HEK293 (cell line): ENCODE data around the gene PDE6C.

ENCODE experiments used
- CTCF ChIA-PET: fragments of 350-600 bp; formaldehyde crosslinking; extraction: SDS; loops from one replicate; lab custom pipeline; 2021; ENCODE audit warnings: antibody characterized with exemption; lab: Yijun Ruan, JAX
- POLR2A ChIA-PET: fragments of 300-600 bp; formaldehyde crosslinking; extraction: SDS; loops from one replicate; lab custom pipeline; 2020; ENCODE audit warnings: antibody characterized with exemption, inconsistent platforms; lab: Yijun Ruan, JAX
- H3K27ac ChIP-seq: fragments of 200-500 bp; sonication (Bioruptor generic); 2 replicates; pipeline ENCODE4 v1.5.1; 2014; ENCODE audit warnings: low read depth, low read length, control low read depth, inconsistent platforms; ENCODE audit errors: extremely low read depth
- H3K36me3 ChIP-seq, 2 experiments: fragments of 200-500 bp in 1 of 2; sonication (Bioruptor generic) in 1 of 2; 1 replicate in 1 of 2; 2 replicates in 1 of 2; pipeline ENCODE4 v1.5.1; 2014 to 2017; ENCODE audit warnings: inconsistent platforms in 2 of 2, low read length in 2 of 2; ENCODE audit not compliant: control insufficient read depth in 2 of 2, insufficient read depth in 1 of 2
- H3K4me1 ChIP-seq: fragments of 200-500 bp; sonication (Bioruptor generic); 2 replicates; pipeline ENCODE4 v1.5.1; 2014; ENCODE audit warnings: mild to moderate bottlenecking, low read length, inconsistent platforms; ENCODE audit not compliant: control insufficient read depth, insufficient read depth
- H3K4me3 ChIP-seq: 2 replicates; pipeline ENCODE4 v1.5.1; 2011; ENCODE audit warnings: low read depth, mild to moderate bottlenecking, control low read depth, low read length, moderate library complexity
- H3K9me3 ChIP-seq: fragments of 200-500 bp; sonication (Bioruptor generic); 2 replicates; pipeline ENCODE4 v1.5.1; 2014; ENCODE audit warnings: low read depth, low read length, inconsistent platforms; ENCODE audit not compliant: control insufficient read depth, insufficient read depth
- HOXD13 ChIP-seq: sonication (generic); formaldehyde crosslinking; IDR thresholded peaks from 2 replicates; pipeline ENCODE4 v1.8.0; 2022; ENCODE audit warnings: missing genetic modification reagents, borderline replicate concordance
- KLF8 ChIP-seq: fragments of 450-650 bp; formaldehyde crosslinking; IDR thresholded peaks from 2 replicates; pipeline ENCODE4 v1.5.1; 2016; ENCODE audit warnings: missing biosample characterization, missing genetic modification characterization
- MEIS1 ChIP-seq: sonication (generic); formaldehyde crosslinking; IDR thresholded peaks from 2 replicates; pipeline ENCODE4 v1.8.1; 2022; ENCODE audit warnings: missing genetic modification reagents, mild to moderate bottlenecking, borderline replicate concordance
- OVOL3 ChIP-seq: fragments of 450-650 bp; formaldehyde crosslinking; IDR thresholded peaks from 2 replicates; pipeline ENCODE4 v1.5.1; 2016; ENCODE audit warnings: missing biosample characterization, missing genetic modification characterization
- PRDM1 ChIP-seq: fragments of 450-650 bp; formaldehyde crosslinking; IDR thresholded peaks from 2 replicates; pipeline ENCODE4; 2016; ENCODE audit warnings: missing biosample characterization, missing genetic modification characterization
- RBAK ChIP-seq: fragments of 450-650 bp; formaldehyde crosslinking; IDR thresholded peaks from 2 replicates; pipeline ENCODE4 v1.5.1; 2016; ENCODE audit warnings: missing biosample characterization, missing genetic modification characterization
- SCRT1 ChIP-seq: fragments of 450-650 bp; formaldehyde crosslinking; IDR thresholded peaks from 2 replicates; pipeline ENCODE4 v1.5.1; 2016; ENCODE audit warnings: missing biosample characterization, missing genetic modification characterization, borderline replicate concordance
- TCF7L2 ChIP-seq: IDR thresholded peaks from 2 replicates; pipeline ENCODE4 v1.6.1; 2011; ENCODE audit warnings: low read depth, mild to moderate bottlenecking, inconsistent platforms, low read length, moderate library complexity, borderline replicate concordance
- ZEB2 ChIP-seq: fragments of 450-650 bp; formaldehyde crosslinking; IDR thresholded peaks from 2 replicates; pipeline ENCODE4 v1.5.1; 2016; ENCODE audit warnings: missing biosample characterization, missing genetic modification characterization
- ZNF133 ChIP-seq: fragments of 450-650 bp; formaldehyde crosslinking; IDR thresholded peaks from 2 replicates; pipeline ENCODE4 v1.5.1; 2016; ENCODE audit warnings: missing biosample characterization, missing genetic modification characterization
- ZNF175 ChIP-seq: fragments of 450-650 bp; formaldehyde crosslinking; IDR thresholded peaks from 2 replicates; pipeline ENCODE4 v1.5.1; 2016; ENCODE audit warnings: missing biosample characterization, missing genetic modification characterization
- ZNF214 ChIP-seq: fragments of 450-650 bp; formaldehyde crosslinking; IDR thresholded peaks from 2 replicates; pipeline ENCODE4 v1.5.1; 2017; ENCODE audit warnings: missing biosample characterization, mild to moderate bottlenecking, missing genetic modification characterization, borderline replicate concordance
- ZNF280C ChIP-seq: fragments of 450-650 bp; formaldehyde crosslinking; IDR thresholded peaks from 2 replicates; pipeline ENCODE4 v1.5.1; 2016; ENCODE audit warnings: missing biosample characterization, missing genetic modification characterization
- ZNF280D ChIP-seq: fragments of 450-650 bp; formaldehyde crosslinking; IDR thresholded peaks from 2 replicates; pipeline ENCODE4 v1.5.1; 2016; ENCODE audit warnings: missing biosample characterization, missing genetic modification characterization
- ZNF366 ChIP-seq: fragments of 450-650 bp; formaldehyde crosslinking; conservative IDR thresholded peaks from 2 replicates; pipeline ENCODE4 v1.5.1; 2016; ENCODE audit warnings: missing biosample characterization, missing genetic modification characterization
- ZNF391 ChIP-seq: fragments of 450-650 bp; formaldehyde crosslinking; IDR thresholded peaks from 2 replicates; pipeline ENCODE4 v1.5.1; 2016; ENCODE audit warnings: low read depth, missing biosample characterization, missing genetic modification characterization, borderline replicate concordance
- ZNF521 ChIP-seq: fragments of 450-650 bp; formaldehyde crosslinking; IDR thresholded peaks from 2 replicates; pipeline ENCODE4 v1.5.1; 2017; ENCODE audit warnings: missing biosample characterization, mild to moderate bottlenecking, missing genetic modification characterization
- ZNF548 ChIP-seq: fragments of 450-650 bp; formaldehyde crosslinking; IDR thresholded peaks from 2 replicates; pipeline ENCODE4 v1.5.1; 2016; ENCODE audit warnings: missing biosample characterization, missing genetic modification characterization
- ZNF560 ChIP-seq: fragments of 450-650 bp; formaldehyde crosslinking; IDR thresholded peaks from 2 replicates; pipeline ENCODE4 v1.5.1; 2017; ENCODE audit warnings: missing biosample characterization, missing genetic modification characterization, borderline replicate concordance
- ZNF701 ChIP-seq: fragments of 450-650 bp; formaldehyde crosslinking; IDR thresholded peaks from 2 replicates; pipeline ENCODE4 v1.5.1; 2016; ENCODE audit warnings: missing biosample characterization, missing genetic modification characterization
- ZNF791 ChIP-seq: fragments of 450-650 bp; formaldehyde crosslinking; IDR thresholded peaks from 2 replicates; pipeline ENCODE4 v1.5.1; 2016; ENCODE audit warnings: missing biosample characterization, missing genetic modification characterization
- ZSCAN23 ChIP-seq: fragments of 450-650 bp; formaldehyde crosslinking; IDR thresholded peaks from 2 replicates; pipeline ENCODE4 v1.5.1; 2016; ENCODE audit warnings: missing biosample characterization, missing genetic modification characterization
- ZXDB ChIP-seq: fragments of 450-650 bp; formaldehyde crosslinking; IDR thresholded peaks from 2 replicates; pipeline ENCODE4 v1.5.1; 2016; ENCODE audit warnings: missing biosample characterization, missing genetic modification characterization

PDE6C gene

GRCh38 chr10:93710333-93710909 lies 98.1 kb downstream of the PDE6C start:
- no peaks in the 10 kb centered on the region for H3K9me3 ChIP-seq
- TF ChIP-seq ZNF521 (tag by site-specific recombination) (no peak), ZEB2 (tag by site-specific recombination) (no peak), ZNF560 (tag by site-specific recombination) (no peak), ZNF175 (tag by site-specific recombination) (no peak), SCRT1 (tag by site-specific recombination) (no peak), ZNF391 (tag by site-specific recombination) (no peak), ZNF280D (tag by site-specific recombination) (no peak), ZNF280C (tag by site-specific recombination) (no peak), RBAK (no peak), TCF7L2 (no peak), ZNF214 (tag by site-specific recombination) (no peak)
- H3K36me3 ChIP-seq, result no peaks in the 10 kb centered on the region
- H3K4me1 ChIP-seq, result no peaks in the 10 kb centered on the region
- POLR2A ChIA-PET, result interaction anchor here (0.9 kb wide), 1 partner anchor 10 kb away, joined by 3 read pairs; no protein-coding TSS in a partner anchor
- H3K27ac ChIP-seq, result no peak overlapping the region
- H3K4me3 ChIP-seq, result no peak overlapping the region
- CTCF ChIA-PET, result interaction anchor here (0.9 to 2.3 kb wide), 3 partner anchors 12 to 158 kb away, joined by 3 to 7 read pairs (median 4); no protein-coding TSS in a partner anchor

GRCh38 chr10:93711891-93712290 lies 99.6 kb downstream of the PDE6C start:
- ChIA-PET POLR2A (no interaction called here), CTCF (interaction anchor here (0.6 to 1.1 kb wide), 2 partner anchors 101 to 148 kb away, joined by 3 read pairs; no protein-coding TSS in a partner anchor)
- no peak for TF ChIP-seq OVOL3 (tag by site-specific recombination)
- TF ChIP-seq KLF8, result no peak
- no peak for TF ChIP-seq ZNF791
- no peak for TF ChIP-seq HOXD13 (CRISPR knock-in tag)
- TF ChIP-seq ZNF133 (tag by site-specific recombination), result no peak
- no peak for TF ChIP-seq MEIS1 (CRISPR knock-in tag)
- no peak for TF ChIP-seq ZXDB
- TF ChIP-seq ZSCAN23 (tag by site-specific recombination), result no peak
- no peak for TF ChIP-seq ZNF366 (tag by site-specific recombination)
- no peak for TF ChIP-seq ZNF548 (tag by site-specific recombination)
- TF ChIP-seq ZNF701 (tag by site-specific recombination), result no peak
- TF ChIP-seq PRDM1, result no peak
- H3K27ac ChIP-seq, result no peak overlapping the region
- H3K36me3 ChIP-seq, result no peaks in the 10 kb centered on the region
- H3K9me3 ChIP-seq, result no peaks in the 10 kb centered on the region
- H3K4me1 ChIP-seq, result no peaks in the 10 kb centered on the region
- H3K4me3 ChIP-seq, result no peak overlapping the region
